ENCODE measurements around the gene RETREG3. TPM values are rescaled to one million over a fixed set of nuclear protein-coding genes. Genes with fewer than 3 reads are reported as not detected.
"Not testable (repeated sequence)": the region's sequence is repeated elsewhere in the genome, so short reads cannot be mapped to it uniquely, and the experiment has no call there.

The RETREG3 gene
- total RNA-seq, 6 donors from 2014 or later: 47.1 to 89.7 (median 59.9) TPM

- peak; percentile 45 to 75 for DNase-seq
- H3K4me1 ChIP-seq: peaks cover 39 to 65% (median 43%) of the 10 kb centered on the region in 4 donors
These were observed 46.6 kb downstream of the RETREG3 start for GRCh38 chr17:42562388-42563142.

DNA sequence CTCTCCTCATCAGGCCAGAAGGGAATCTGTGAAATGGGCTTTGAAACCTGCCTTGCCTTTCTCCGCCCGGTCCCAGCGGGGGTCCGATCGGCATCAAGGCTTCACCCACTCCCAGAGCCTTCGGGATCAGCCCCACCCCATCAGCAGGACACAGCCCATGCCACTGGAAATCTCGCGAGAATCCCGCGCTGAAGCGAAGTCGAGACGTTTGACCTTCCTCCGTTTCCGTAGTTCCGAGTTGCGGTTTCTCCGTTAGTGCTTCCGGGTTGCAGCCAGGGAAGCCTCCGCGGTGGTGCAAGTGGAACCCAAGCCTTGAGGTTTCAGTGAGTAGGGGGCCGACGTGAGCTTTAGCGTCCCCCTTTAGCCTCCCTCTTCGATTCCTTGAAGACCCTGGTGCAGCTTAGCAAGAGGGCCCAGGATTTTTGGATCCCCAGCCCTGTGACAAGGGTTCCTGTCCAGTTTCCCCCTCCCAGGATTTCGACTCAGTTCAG is 47.2 kb downstream of the RETREG3 start, which contains the start of gene COASY:
COASY (plus strand) TSS at position 252 of the 491 bp plus-strand sequence. CDS start 475 bp downstream, outside the sequence.
- no peaks in the 10 kb centered on the region for H3K27me3 ChIP-seq
- TF ChIP-seq CTCF (IDR thresholded peaks at IDR 0.05): no peak
- TF ChIP-seq POLR2A (IDR thresholded peaks at IDR 0.05): peak in 3 of 4 donors; percentile 38 to 75 (median 41)
- TF ChIP-seq EP300 (IDR thresholded peaks at IDR 0.05): peak in 1 of 4 donors; percentile 86
- peak; percentile 97 to 98 for TF ChIP-seq POLR2AphosphoS5 (IDR thresholded peaks at IDR 0.05)
- 0 to 1% methylated on average over 2 to 26 of the region's 26 CpGs for WGBS, 2 donors
- ATAC-seq (ENCODE audit: low FRiP score in 2 of 2) (peak; percentile 86 to 92), DNase-seq (peak in 1 of 2 donors; percentile 95)
- H3K9me3 ChIP-seq: no peaks in the 10 kb centered on the region
- H3K27ac ChIP-seq: peak within 1 kb of the TSS; percentile 85 to 90 (median 88)
- H3K4me1 ChIP-seq: peaks cover 37 to 65% (median 42%) of the 10 kb centered on the region in 4 donors
- H3K36me3 ChIP-seq: peaks cover 0 to 26% (median 20%) of the 10 kb centered on the region in 4 donors
- peak within 1 kb of the TSS; percentile 65 to 97 (median 74) for H3K4me3 ChIP-seq

More at GRCh38 chr17:42562388-42563142, 46.6 kb downstream of the RETREG3 start:
- H3K36me3 ChIP-seq: peaks cover 0 to 26% (median 20%) of the 10 kb centered on the region in 4 donors
- H3K4me3 ChIP-seq: peak overlapping the region; percentile 65 to 97 (median 74)
- no peaks in the 10 kb centered on the region for H3K9me3 ChIP-seq
- peak overlapping the region; percentile 85 to 90 (median 88) for H3K27ac ChIP-seq
- peak; percentile 1 to 2 for ATAC-seq (ENCODE audit: low FRiP score in 2 of 2)
- no peaks in the 10 kb centered on the region for H3K27me3 ChIP-seq
- TF ChIP-seq CTCF (IDR thresholded peaks at IDR 0.05) (no peak), POLR2AphosphoS5 (IDR thresholded peaks at IDR 0.05) (no peak), POLR2A (IDR thresholded peaks at IDR 0.05) (no peak), EP300 (IDR thresholded peaks at IDR 0.05) (no peak)
- WGBS, 2 donors: 1 to 11% methylated on average over 20 to 47 of the region's 48 CpGs

- no peak for TF ChIP-seq POLR2AphosphoS5 (IDR thresholded peaks at IDR 0.05)
- no peak for TF ChIP-seq POLR2A (IDR thresholded peaks at IDR 0.05)
- no peak for TF ChIP-seq EP300 (IDR thresholded peaks at IDR 0.05)
- TF ChIP-seq CTCF (IDR thresholded peaks at IDR 0.05): no peak
- 82 to 90% methylated on average over 3 of the region's 3 CpGs for WGBS, 2 donors
- Histone ChIP-seq H3K4me1 (peaks cover 34 to 56% (median 37%) of the 10 kb centered on the region in 4 donors), H3K27ac (peak overlapping the region in 1 of 4 donors; percentile 48), H3K27me3 (no peaks in the 10 kb centered on the region), H3K4me3 (no peak overlapping the region), H3K9me3 (no peaks in the 10 kb centered on the region), H3K36me3 (peaks cover 0 to 17% (median 11%) of the 10 kb centered on the region in 4 donors)
- no peak for ATAC-seq (ENCODE audit: low FRiP score in 2 of 2)
- no peak for DNase-seq
These were observed 48.9 kb downstream of the RETREG3 start for GRCh38 chr17:42560246-42560645.

- Histone ChIP-seq H3K4me1 (peaks cover 26 to 54% (median 37%) of the 10 kb centered on the region in 4 donors), H3K4me3 (no peak overlapping the region), H3K27me3 (no peaks in the 10 kb centered on the region), H3K27ac (peak overlapping the region; percentile 23 to 62 (median 29)), H3K36me3 (peaks cover 0 to 5% (median 1%) of the 10 kb centered on the region in 4 donors), H3K9me3 (no peaks in the 10 kb centered on the region)
- DNase-seq (peak in 1 of 2 donors; percentile 88), ATAC-seq (ENCODE audit: low FRiP score in 2 of 2) (no peak)
- TF ChIP-seq POLR2AphosphoS5 (IDR thresholded peaks at IDR 0.05) (no peak), EP300 (IDR thresholded peaks at IDR 0.05) (no peak), POLR2A (IDR thresholded peaks at IDR 0.05) (no peak), CTCF (IDR thresholded peaks at IDR 0.05) (no peak)
- 60 to 80% methylated on average over 6 of the region's 6 CpGs for WGBS, 2 donors
These were observed 50.1 kb downstream of the RETREG3 start for GRCh38 chr17:42559075-42559474.

DNA sequence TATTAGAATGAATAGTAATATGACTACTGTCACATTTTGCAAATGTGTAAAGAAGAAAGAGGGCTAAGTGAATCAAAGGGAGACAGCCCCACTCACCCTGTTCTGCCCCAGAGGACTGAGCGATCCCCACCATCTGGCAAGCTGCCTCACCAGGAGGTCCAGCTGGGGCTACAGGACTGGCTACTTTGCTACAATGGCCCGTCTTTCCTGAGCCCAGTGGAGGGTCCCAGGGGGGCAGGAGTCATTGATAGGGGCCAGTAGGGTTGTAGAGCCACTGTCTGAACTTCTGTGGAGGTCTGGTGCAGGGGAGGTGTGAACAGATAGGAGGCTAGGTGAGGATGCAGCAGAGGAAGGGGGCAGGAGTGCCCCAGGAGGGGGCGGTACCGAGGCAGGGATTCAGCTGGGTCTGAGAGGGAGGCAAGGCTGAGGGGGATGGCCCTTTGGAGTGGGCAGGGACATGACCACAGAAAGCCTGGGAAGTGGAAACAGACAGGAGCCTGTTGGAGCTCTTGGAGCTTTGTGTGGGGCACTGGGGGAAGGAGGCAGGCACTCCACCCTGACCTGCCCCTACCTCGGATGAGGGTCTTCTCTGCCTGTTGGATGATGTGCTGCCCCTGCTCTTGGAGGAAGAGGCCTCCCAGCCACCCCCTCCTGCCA is 53.1 kb downstream of the RETREG3 start:
- ATAC-seq (ENCODE audit: low FRiP score in 2 of 2): peak in 1 of 2 donors; percentile 20
- DNase-seq, H3K36me3 ChIP-seq, H3K27me3 ChIP-seq, H3K9me3 ChIP-seq, H3K4me3 ChIP-seq: not testable (repeated sequence)
- Histone ChIP-seq H3K4me1 (peaks cover 17 to 49% (median 26%) of the 10 kb centered on the region in 4 donors), H3K27ac (peak overlapping the region in 1 of 4 donors; percentile 94)
- WGBS, 2 donors: 56 to 59% methylated on average over 5 of the region's 5 CpGs

Data from upper lobe of left lung (tissue), 6 donors.